H1 (cell line): ENCODE results near the gene CCNG1. TPM values are rescaled to one million over a fixed set of nuclear protein-coding genes. Genes with fewer than 3 reads are reported as not detected.

ENCODE experiments used
- CTCF ChIA-PET: fragments of 300-600 bp; sonication (Branson Sonifier 250); formaldehyde crosslinking; loops from one replicate; lab custom pipeline; 2021; ENCODE audit not compliant: partially characterized antibody; lab: Charles Lee
- POLR2A ChIA-PET: fragments of 300-600 bp; sonication (Branson Sonifier 250); formaldehyde crosslinking; loops from one replicate; lab custom pipeline; 2021; ENCODE audit warnings: inconsistent platforms; ENCODE audit not compliant: partially characterized antibody; lab: Charles Lee
- DNase-seq, 2 experiments: peaks; one replicate each; pipeline versions ENCODE4 v3.0.0 to v3.0.0-alpha.2; 2010 to 2022; ENCODE audit warnings: low spot score in 2 of 2, low read depth in 1 of 2, mixed read lengths in 1 of 2
- FAIRE-seq: peaks from 2 replicates; lab custom pipeline; 2011; peaks lifted over from hg19 to GRCh38; lab: Jason Lieb, UNC
- H2AFZ ChIP-seq: 2 replicates; pipeline ENCODE4 v1.8.1; 2012; ENCODE audit warnings: low read length, inconsistent platforms
- H2AK5ac ChIP-seq: 2 replicates; pipeline ENCODE4 v1.6.1; 2013; ENCODE audit warnings: low read depth, low read length
- H2BK120ac ChIP-seq: replicated peaks from 2 replicates; pipeline ENCODE3; 2013; ENCODE audit warnings: low read depth, low read length, inconsistent platforms
- H2BK12ac ChIP-seq: 2 replicates; pipeline ENCODE4 v1.6.1; 2013; ENCODE audit warnings: low read depth, low read length
- H2BK15ac ChIP-seq: 2 replicates; pipeline ENCODE4 v1.6.1; 2013; ENCODE audit warnings: low read length
- H2BK20ac ChIP-seq: 2 replicates; pipeline ENCODE4 v1.6.1; 2013; ENCODE audit warnings: low read length
- H2BK5ac ChIP-seq: 2 replicates; pipeline ENCODE4 v1.6.1; 2013; ENCODE audit warnings: low read depth, low read length
- H3K14ac ChIP-seq: 2 replicates; pipeline ENCODE4 v1.6.1; 2013; ENCODE audit warnings: inconsistent platforms; ENCODE audit not compliant: insufficient read length
- H3K18ac ChIP-seq: 2 replicates; pipeline ENCODE4 v1.6.1; 2013; ENCODE audit warnings: low read length; ENCODE audit errors: extremely low read depth
- H3K23ac ChIP-seq: 2 replicates; pipeline ENCODE4 v1.6.1; 2013; ENCODE audit warnings: inconsistent platforms; ENCODE audit not compliant: insufficient read length
- H3K23me2 ChIP-seq: 2 replicates; pipeline ENCODE4 v1.6.1; 2013; ENCODE audit warnings: low read depth, low read length
- H3K27ac ChIP-seq: 2 replicates; pipeline ENCODE4 v1.6.1; 2011; ENCODE audit warnings: low read depth, low read length, inconsistent platforms
- H3K27me3 ChIP-seq, 4 experiments: replicated peaks in 1 of 4; 1 replicate in 1 of 4; 2 replicates in 3 of 4; pipeline versions ENCODE4 v1.6.1 to v1.8.1; 2011 to 2013; ENCODE audit warnings: low read length in 3 of 4, mild to moderate bottlenecking in 3 of 4, inconsistent platforms in 2 of 4, mixed read lengths in 2 of 4, moderate library complexity in 1 of 4; ENCODE audit not compliant: control insufficient read depth in 3 of 4, insufficient read depth in 3 of 4; ENCODE audit errors: extremely low read depth in 1 of 4
- H3K36me3 ChIP-seq, 4 experiments: 2 replicates each; pipeline versions ENCODE4 v1.6.1 to v1.8.1; 2011 to 2013; ENCODE audit warnings: mild to moderate bottlenecking in 4 of 4, low read length in 3 of 4, moderate library complexity in 2 of 4, control low read depth in 1 of 4, inconsistent platforms in 1 of 4; ENCODE audit not compliant: insufficient read depth in 4 of 4, control insufficient read depth in 2 of 4
- H3K4ac ChIP-seq: replicated peaks from 2 replicates; pipeline ENCODE3; 2013; ENCODE audit warnings: low read length, low read depth, mixed read lengths, inconsistent platforms; ENCODE audit not compliant: insufficient read length
- H3K4me1 ChIP-seq, 4 experiments: replicated peaks in 1 of 4; 1 replicate in 1 of 4; 2 replicates in 3 of 4; pipeline versions ENCODE4 v1.6.1 to v1.8.1; 2011 to 2013; ENCODE audit warnings: low read length in 3 of 4, inconsistent platforms in 2 of 4, mixed read lengths in 1 of 4; ENCODE audit not compliant: insufficient read depth in 4 of 4, control insufficient read depth in 3 of 4
- H3K4me2 ChIP-seq, 2 experiments: 2 replicates each; pipeline versions ENCODE4 v1.6.1 to v1.8.1; 2011 to 2013; ENCODE audit warnings: low read depth in 2 of 2, low read length in 2 of 2, control low read depth in 1 of 2, inconsistent platforms in 1 of 2, mild to moderate bottlenecking in 1 of 2; ENCODE audit not compliant: insufficient read depth in 1 of 2
- H3K4me3 ChIP-seq, 4 experiments: fragments of 200-600, 300-600 bp in 1 of 4; sonication (generic), shearing (Covaris generic), sonication (Bioruptor Twin) in 1 of 4; 2 replicates each; pipeline versions ENCODE4 v1.5.1 to v1.8.1; 2011 to 2016; ENCODE audit warnings: low read length in 4 of 4, low read depth in 3 of 4, control low read depth in 2 of 4, inconsistent platforms in 2 of 4, mild to moderate bottlenecking in 2 of 4, mixed read lengths in 1 of 4, moderate library complexity in 1 of 4; ENCODE audit not compliant: insufficient read depth in 2 of 4; ENCODE audit errors: extremely low read depth in 1 of 4
- H3K56ac ChIP-seq: replicated peaks from 2 replicates; pipeline ENCODE3; 2013; ENCODE audit warnings: low read depth, mild to moderate bottlenecking, mixed read lengths, low read length, inconsistent platforms; ENCODE audit not compliant: insufficient read length
- H3K79me1 ChIP-seq: 2 replicates; pipeline ENCODE4 v1.6.1; 2013; ENCODE audit warnings: low read depth, low read length, control low read depth
- H3K79me2 ChIP-seq, 2 experiments: 2 replicates each; pipeline versions ENCODE4 v1.6.1 to v1.8.1; 2012 to 2013; ENCODE audit warnings: low read length in 2 of 2, mild to moderate bottlenecking in 2 of 2, inconsistent platforms in 1 of 2; ENCODE audit not compliant: insufficient read depth in 2 of 2, control insufficient read depth in 1 of 2
- H3K9ac ChIP-seq, 4 experiments: replicated peaks in 1 of 4; 1 replicate in 1 of 4; 2 replicates in 3 of 4; pipeline versions ENCODE4 v1.6.1 to v1.8.1; 2011 to 2013; ENCODE audit warnings: low read depth in 3 of 4, low read length in 3 of 4, control low read depth in 2 of 4, mild to moderate bottlenecking in 2 of 4, moderate library complexity in 2 of 4, inconsistent platforms in 1 of 4; ENCODE audit errors: extremely low read depth in 1 of 4
- H3K9me3 ChIP-seq, 2 experiments: 2 replicates each; pipeline versions ENCODE4 v1.6.1 to v1.8.1; 2012 to 2013; ENCODE audit warnings: mild to moderate bottlenecking in 2 of 2, moderate library complexity in 2 of 2, control low read depth in 1 of 2, inconsistent platforms in 1 of 2, low read depth in 1 of 2, low read length in 1 of 2, mixed read lengths in 1 of 2; ENCODE audit not compliant: insufficient read depth in 2 of 2
- H4K20me1 ChIP-seq, 2 experiments: replicated peaks in 1 of 2; 2 replicates each; pipeline versions ENCODE3 to v1.8.1; 2011 to 2013; ENCODE audit warnings: inconsistent platforms in 2 of 2, low read length in 2 of 2, mild to moderate bottlenecking in 1 of 2; ENCODE audit not compliant: insufficient read depth in 2 of 2, control insufficient read depth in 1 of 2
- H4K5ac ChIP-seq: 2 replicates; pipeline ENCODE4 v1.6.1; 2013; ENCODE audit warnings: low read length, low read depth, mixed read lengths, inconsistent platforms; ENCODE audit not compliant: insufficient read length
- H4K8ac ChIP-seq: 2 replicates; pipeline ENCODE4 v1.8.0; 2013; ENCODE audit warnings: mild to moderate bottlenecking, moderate library complexity, low read length, inconsistent platforms; ENCODE audit not compliant: insufficient read depth; ENCODE audit errors: extremely low read depth
- H4K91ac ChIP-seq: replicated peaks from 2 replicates; pipeline ENCODE3; 2013; ENCODE audit warnings: low read length, mixed read lengths, inconsistent platforms; ENCODE audit not compliant: insufficient read length
- ASH2L ChIP-seq: fragments of 200-600, 300-600 bp; sonication (generic); IDR thresholded peaks from one replicate; pipeline ENCODE4 v1.7.1; 2017; ENCODE audit warnings: low read length
- BACH1 ChIP-seq: IDR thresholded peaks from 2 replicates; pipeline ENCODE4 v1.6.1; 2012; ENCODE audit warnings: low read length, improper control_type of control experiment
- CBX8 ChIP-seq: fragments of 300-800, 300-1000 bp; sonication (generic); IDR thresholded peaks from 2 replicates; pipeline ENCODE4 v1.7.1; 2016; ENCODE audit warnings: low read depth, low read length, borderline replicate concordance
- CEBPB ChIP-seq: IDR thresholded peaks from 2 replicates; pipeline ENCODE4 v1.6.1; 2012; ENCODE audit warnings: low read depth, low read length
- KDM1A ChIP-seq: fragments of 200-600, 300-600 bp; sonication (generic); IDR thresholded peaks from 2 replicates; pipeline ENCODE4 v1.7.1; 2016; ENCODE audit warnings: mild to moderate bottlenecking, low read length, borderline replicate concordance
- PHF8 ChIP-seq: fragments of 200-600 bp; sonication (generic); conservative IDR thresholded peaks from 2 replicates; pipeline ENCODE4 v1.7.1; 2012; ENCODE audit warnings: low read depth, mild to moderate bottlenecking, inconsistent platforms, low read length, moderate library complexity
- POLR2AphosphoS5 ChIP-seq: IDR thresholded peaks from 2 replicates; pipeline ENCODE4 v1.6.1; 2011; ENCODE audit warnings: low read depth, low read length
- RBBP5 ChIP-seq: IDR thresholded peaks from 2 replicates; pipeline ENCODE4 v1.7.1; 2012; ENCODE audit warnings: low read depth, mild to moderate bottlenecking, inconsistent platforms, low read length, moderate library complexity, borderline replicate concordance
- SIRT6 ChIP-seq: IDR thresholded peaks from one replicate; pipeline ENCODE4 v1.7.1; 2012; ENCODE audit warnings: low read length, inconsistent platforms
- TBP ChIP-seq: IDR thresholded peaks from 2 replicates; pipeline ENCODE4 v1.6.1; 2011; ENCODE audit warnings: low read depth, low read length, improper control_type of control experiment
- USF2 ChIP-seq: IDR thresholded peaks from 2 replicates; pipeline ENCODE4 v1.6.1; 2011; ENCODE audit warnings: low read length, improper control_type of control experiment
- YY1 ChIP-seq: IDR thresholded peaks from 2 replicates; pipeline ENCODE4 v1.6.1; 2011; ENCODE audit warnings: low read depth, mild to moderate bottlenecking, low read length
- WGBS, 2 experiments: shearing (Covaris generic) in 1 of 2; methylation state at CpG; one replicate each; pipeline versions ENCODE4 v1.1.6 to v1.1.7; 2013 to 2015; ENCODE audit warnings: low lambda C conversion rate in 2 of 2, mixed read lengths in 2 of 2, inconsistent platforms in 1 of 2, low coverage in 1 of 2, missing lambda C conversion rate in 1 of 2; ENCODE audit not compliant: insufficient replicate concordance in 2 of 2, insufficient coverage in 1 of 2, insufficient read length in 1 of 2; ENCODE audit errors: extremely low coverage in 1 of 2, missing lambda C conversion rate in 1 of 2; 5-methylcytosine and 5-hydroxymethylcytosine counted together
- polyA plus RNA-seq, 7 experiments: library from polyadenylated mRNA; depleted of rRNA in 3 of 7; stranded (reverse) in 5 of 7; unstranded in 2 of 7; fragments of >200 nt in 5 of 7; fragments of 200-250 nt in 2 of 7; gene quantifications; 1 replicate in 5 of 7; 2 replicates in 1 of 7; 4 replicates in 1 of 7; pipeline versions ENCODE4 v1.2.1 to v1.2.3, GENCODE V29; 2011 to 2013; ENCODE audit warnings: missing spikeins in 2 of 7, mixed read lengths in 2 of 7
- total RNA-seq: library from RNA; stranded (reverse); fragmentation: NEBNext Ultra II Directional; extraction: Animal tissue kit (Norgen Biotek cat#: 25700); gene quantifications from 2 replicates; pipeline ENCODE4 v1.2.1, GENCODE V29; 2021

The CCNG1 gene
- total and polyA plus RNA-seq, 2 of the 8 experiments (the other 6 are each of a cell fraction or from before 2014, with no cell fraction given): 165 to 369 TPM

GRCh38 chr5:163467682-163468081 is 30.3 kb downstream of the CCNG1 start:
- Histone ChIP-seq H2BK12ac (no peak overlapping the region), H3K9ac (no peak overlapping the region), H3K4me2 (no peak overlapping the region), H3K23ac (no peak overlapping the region), H4K5ac (no peak overlapping the region), H2BK5ac (no peak overlapping the region), H3K14ac (no peak overlapping the region), H2BK120ac (no peak overlapping the region), H3K4me3 (no peak overlapping the region), H2AFZ (no peak overlapping the region), H3K9me3 (no peaks in the 10 kb centered on the region), H4K91ac (no peak overlapping the region), H3K23me2 (no peaks in the 10 kb centered on the region), H2AK5ac (no peak overlapping the region), H3K18ac (no peak overlapping the region), H2BK20ac (no peak overlapping the region), H4K20me1 (no peaks in the 10 kb centered on the region), H3K4ac (no peak overlapping the region), H3K79me1 (no peaks in the 10 kb centered on the region), H3K4me1 (no peaks in the 10 kb centered on the region), H4K8ac (no peak overlapping the region), H3K36me3 (peaks cover 5 to 65% (median 48%) of the 10 kb centered on the region in 4 experiments; a peak in 6 of 8 replicates), H3K27me3 (no peaks in the 10 kb centered on the region), H2BK15ac (no peak overlapping the region), H3K27ac (no peak overlapping the region), H3K56ac (no peak overlapping the region), H3K79me2 (peaks cover 0 to 14% of the 10 kb centered on the region in 2 experiments; a peak in 2 of 4 replicates)
- ChIA-PET CTCF (interaction anchor here (1.3 to 1.5 kb wide), 3 partner anchors 16 to 21 kb away, joined by 3 to 5 read pairs (median 3); no protein-coding TSS in a partner anchor), POLR2A (interaction anchor here (1.0 to 3.9 kb wide), 2 partner anchors 7 to 10 kb away, joined by 3 to 14 read pairs; partner anchors contain the start of genes HMMR and NUDCD2)
- no peak for FAIRE-seq
- WGBS, 2 experiments: 92% methylated on average over 4 of the region's 4 CpGs; no CpG with 5 or more reads in 1 of the 2 experiments
- TF ChIP-seq BACH1 (no peak), YY1 (no peak), POLR2AphosphoS5 (no peak), RBBP5 (no peak), USF2 (no peak), CEBPB (no peak), SIRT6 (no peak), KDM1A (no peak), PHF8 (no peak), ASH2L (no peak), TBP (no peak), CBX8 (no peak)
- DNase-seq: no peak
